CD4-positive, alpha-beta memory T cell (primary cell): ENCODE results near the gene MCM9. TPM values are rescaled to one million over a fixed set of nuclear protein-coding genes. Genes with fewer than 3 reads are reported as not detected.
A peak's percentile ranks its signal among the peaks of the same experiment; 100 is the strongest.

Source experiments
- CTCF ChIA-PET: fragments of 350-600 bp; sonication (Branson Sonifier 250); formaldehyde crosslinking; loops from one replicate; lab custom pipeline; 2021; ENCODE audit warnings: inconsistent platforms; ENCODE audit not compliant: partially characterized antibody; lab: Charles Lee
- POLR2A ChIA-PET: fragments of 350-600 bp; sonication (Branson Sonifier 250); formaldehyde crosslinking; loops from one replicate; lab custom pipeline; 2021; ENCODE audit not compliant: partially characterized antibody; lab: Charles Lee
- DNase-seq, 5 donors: peaks; one replicate each; pipeline versions ENCODE4 v3.0.0 to v3.0.0-alpha.2; 2020 to 2022; ENCODE audit warnings: mixed read lengths in 1 of 5
- H3K27ac ChIP-seq: one replicate; pipeline ENCODE4 v1.7.0; 2013; ENCODE audit warnings: low read depth, low read length
- H3K27me3 ChIP-seq: 2 replicates; pipeline ENCODE4 v1.7.0; 2013; ENCODE audit warnings: mild to moderate bottlenecking, low read length, moderate library complexity; ENCODE audit not compliant: insufficient read depth
- H3K36me3 ChIP-seq: 2 replicates; pipeline ENCODE4 v1.7.0; 2013; ENCODE audit warnings: mild to moderate bottlenecking, low read length, moderate library complexity; ENCODE audit not compliant: insufficient read depth
- H3K4me1 ChIP-seq: 2 replicates; pipeline ENCODE4 v1.7.0; 2013; ENCODE audit warnings: mild to moderate bottlenecking, low read length, moderate library complexity; ENCODE audit not compliant: insufficient read depth
- H3K4me3 ChIP-seq, 2 donors: one replicate each; pipeline ENCODE4 v1.7.0; 2013; ENCODE audit warnings: low read length in 2 of 2, mild to moderate bottlenecking in 1 of 2
- H3K9me3 ChIP-seq, 2 donors: one replicate each; pipeline ENCODE4 v1.7.0; 2013; ENCODE audit warnings: low read length in 2 of 2, control low read depth in 1 of 2; ENCODE audit not compliant: control insufficient read depth in 1 of 2
- H3K27ac Mint-ChIP-seq, 7 donors: one replicate each; pipeline ENCODE4 v1.8.0; 2020 to 2021; ENCODE audit warnings: mixed read lengths in 7 of 7, mild to moderate bottlenecking in 6 of 7, inconsistent platforms in 3 of 7, moderate library complexity in 3 of 7
- H3K27me3 Mint-ChIP-seq, 2 donors: one replicate each; pipeline ENCODE4 v1.8.0; 2020 to 2021; ENCODE audit warnings: mixed read lengths in 2 of 2
- H3K36me3 Mint-ChIP-seq, 2 donors: one replicate each; pipeline ENCODE4 v1.8.0; 2020 to 2021; ENCODE audit warnings: mixed read lengths in 2 of 2, inconsistent platforms in 1 of 2, mild to moderate bottlenecking in 1 of 2
- H3K4me1 Mint-ChIP-seq, 4 donors: one replicate each; pipeline ENCODE4 v1.8.0; 2020 to 2021; ENCODE audit warnings: mixed read lengths in 4 of 4, mild to moderate bottlenecking in 1 of 4
- H3K4me3 Mint-ChIP-seq, 8 donors: one replicate each; pipeline ENCODE4 v1.8.0; 2020 to 2021; ENCODE audit warnings: mixed read lengths in 8 of 8, mild to moderate bottlenecking in 7 of 8, moderate library complexity in 6 of 8, inconsistent platforms in 3 of 8
- H3K9me3 Mint-ChIP-seq, 8 donors: one replicate each; pipeline ENCODE4 v1.8.0; 2020 to 2021; ENCODE audit warnings: mixed read lengths in 8 of 8, mild to moderate bottlenecking in 5 of 8, inconsistent platforms in 3 of 8, moderate library complexity in 1 of 8
- intact Hi-C: fragments of 100-400 bp; cut with micrococcal nuclease; formaldehyde crosslinking; loops from one replicate; pipeline ENCODE4 v1.15.1; 2023
- polyA plus RNA-seq, 2 donors: library from polyadenylated mRNA; unstranded; fragments of 300-500 nt; fragmentation: Illumina TruSeq; gene quantifications; one replicate each; pipeline ENCODE4 v1.2.3, GENCODE V29; 2021
- total RNA-seq, 2 experiments: library from RNA; stranded (reverse); gene quantifications; one replicate each; pipeline ENCODE4 v1.2.3, GENCODE V29; 2021

The MCM9 gene
- total and polyA plus RNA-seq, 4 experiments from 2014 or later, result 11.2 to 36.6 (median 24.5) TPM

- Mint-ChIP-seq H3K4me3 (no peak overlapping the region), H3K27ac (peak overlapping the region in 1 of 7 donors; percentile 9), H3K9me3 (no peaks in the 10 kb centered on the region), H3K4me1 (peaks cover 21 to 33% (median 23%) of the 10 kb centered on the region in 4 donors), H3K36me3 (peaks cover 0 to 5% of the 10 kb centered on the region in 2 donors), H3K27me3 (no peaks in the 10 kb centered on the region)
- H3K4me1 ChIP-seq, result peaks cover 29% of the 10 kb centered on the region
- no peaks in the 10 kb centered on the region for H3K27me3 ChIP-seq
- H3K4me3 ChIP-seq, result no peak overlapping the region
- no peak for DNase-seq
- H3K36me3 ChIP-seq, result no peaks in the 10 kb centered on the region
- ChIA-PET CTCF (interaction anchor here (0.8 to 3.8 kb wide), 9 partner anchors 9 to 219 kb away, joined by 3 to 18 read pairs (median 3); no protein-coding TSS in a partner anchor), POLR2A (interaction anchor here (1.2 to 2.3 kb wide), 3 partner anchors 11 to 75 kb away, joined by 3 to 12 read pairs (median 3); no protein-coding TSS in a partner anchor)
- no peak overlapping the region for H3K27ac ChIP-seq
- no peaks in the 10 kb centered on the region for H3K9me3 ChIP-seq
- intact Hi-C loops, result no loop called here
Observed at GRCh38 chr6:118784641-118785164, 150.3 kb downstream of the MCM9 start.

GRCh38 chr6:118783931-118784550 lies 150.9 kb downstream of the MCM9 start:
- H3K36me3 ChIP-seq, result no peaks in the 10 kb centered on the region
- H3K36me3 Mint-ChIP-seq, result peaks cover 0 to 2% of the 10 kb centered on the region in 2 donors
- peaks cover 17 to 26% (median 19%) of the 10 kb centered on the region in 4 donors for H3K4me1 Mint-ChIP-seq
- H3K4me3 ChIP-seq, result no peak overlapping the region
- intact Hi-C loops, result no loop called here
- DNase-seq, result no peak
- H3K27ac Mint-ChIP-seq, result peak overlapping the region in 3 of 7 donors; percentile 9 to 61 (median 22)
- ChIA-PET POLR2A (interaction anchor here (0.7 to 2.3 kb wide), 3 partner anchors 12 to 111 kb away, joined by 3 to 12 read pairs (median 3); no protein-coding TSS in a partner anchor), CTCF (interaction anchor here (0.8 to 2.1 kb wide), 10 partner anchors 8 to 218 kb away, joined by 3 to 11 read pairs (median 3); no protein-coding TSS in a partner anchor)
- H3K9me3 ChIP-seq, result no peaks in the 10 kb centered on the region
- no peak overlapping the region for H3K27ac ChIP-seq
- no peak overlapping the region for H3K4me3 Mint-ChIP-seq
- no peaks in the 10 kb centered on the region for H3K9me3 Mint-ChIP-seq
- H3K4me1 ChIP-seq, result peaks cover 27% of the 10 kb centered on the region
- H3K27me3 Mint-ChIP-seq, result no peaks in the 10 kb centered on the region
- H3K27me3 ChIP-seq, result no peaks in the 10 kb centered on the region

GRCh38 chr6:118782651-118783050 lies 152.3 kb downstream of the MCM9 start:
- ChIA-PET CTCF (interaction anchor here (1.4 to 2.0 kb wide), 2 partner anchors 14 to 18 kb away, joined by 5 to 11 read pairs; no protein-coding TSS in a partner anchor), POLR2A (no interaction called here)
- no peaks in the 10 kb centered on the region for H3K36me3 ChIP-seq
- H3K27me3 Mint-ChIP-seq, result no peaks in the 10 kb centered on the region
- no peaks in the 10 kb centered on the region for H3K9me3 ChIP-seq
- H3K4me3 Mint-ChIP-seq, result no peak overlapping the region
- no peak overlapping the region for H3K27ac ChIP-seq
- no peak overlapping the region for H3K27ac Mint-ChIP-seq
- no peaks in the 10 kb centered on the region for H3K27me3 ChIP-seq
- H3K9me3 Mint-ChIP-seq, result no peaks in the 10 kb centered on the region
- no peak for DNase-seq
- peaks cover 9 to 24% (median 15%) of the 10 kb centered on the region in 4 donors for H3K4me1 Mint-ChIP-seq
- no peaks in the 10 kb centered on the region for H3K36me3 Mint-ChIP-seq
- peaks cover 19% of the 10 kb centered on the region for H3K4me1 ChIP-seq
- intact Hi-C loops, result no loop called here
- H3K4me3 ChIP-seq, result no peak overlapping the region

GRCh38 chr6:118781897-118782296 lies 153.1 kb downstream of the MCM9 start:
- Histone ChIP-seq H3K4me1 (peaks cover 19% of the 10 kb centered on the region), H3K9me3 (no peaks in the 10 kb centered on the region), H3K4me3 (no peak overlapping the region), H3K27me3 (no peaks in the 10 kb centered on the region), H3K36me3 (no peaks in the 10 kb centered on the region), H3K27ac (no peak overlapping the region)
- intact Hi-C loops, result no loop called here
- H3K27ac Mint-ChIP-seq, result peak overlapping the region in 1 of 7 donors; percentile 42
- ChIA-PET POLR2A (no interaction called here), CTCF (no interaction called here)
- H3K4me1 Mint-ChIP-seq, result peaks cover 12 to 24% (median 17%) of the 10 kb centered on the region in 4 donors
- H3K9me3 Mint-ChIP-seq, result no peaks in the 10 kb centered on the region
- H3K4me3 Mint-ChIP-seq, result no peak overlapping the region
- DNase-seq, result no peak
- no peaks in the 10 kb centered on the region for H3K36me3 Mint-ChIP-seq
- H3K27me3 Mint-ChIP-seq, result no peaks in the 10 kb centered on the region

GRCh38 chr6:118780668-118781067 lies 154.3 kb downstream of the MCM9 start:
- DNase-seq, result no peak
- H3K27ac Mint-ChIP-seq, result peak overlapping the region in 1 of 7 donors; percentile 32
- H3K9me3 ChIP-seq, result no peaks in the 10 kb centered on the region
- no peak overlapping the region for H3K27ac ChIP-seq
- peaks cover 21% of the 10 kb centered on the region for H3K4me1 ChIP-seq
- H3K27me3 ChIP-seq, result no peaks in the 10 kb centered on the region
- no peak overlapping the region for H3K4me3 Mint-ChIP-seq
- H3K36me3 Mint-ChIP-seq, result no peaks in the 10 kb centered on the region
- no peaks in the 10 kb centered on the region for H3K36me3 ChIP-seq
- H3K4me3 ChIP-seq, result no peak overlapping the region
- POLR2A ChIA-PET, result interaction anchor here (1.6 to 5.0 kb wide), 4 partner anchors 14 to 130 kb away, joined by 4 to 28 read pairs (median 7); partner anchors contain the start of gene CEP85L
- intact Hi-C loops, result no loop called here
- H3K9me3 Mint-ChIP-seq, result no peaks in the 10 kb centered on the region
- no peaks in the 10 kb centered on the region for H3K27me3 Mint-ChIP-seq
- CTCF ChIA-PET, result interaction anchor here (0.8 to 8.4 kb wide), 4 partner anchors 7 to 22 kb away, joined by 3 to 72 read pairs (median 35); no protein-coding TSS in a partner anchor
- H3K4me1 Mint-ChIP-seq, result peaks cover 18 to 26% (median 23%) of the 10 kb centered on the region in 4 donors

- Histone ChIP-seq H3K4me1 (peaks cover 21% of the 10 kb centered on the region), H3K9me3 (no peaks in the 10 kb centered on the region), H3K27me3 (no peaks in the 10 kb centered on the region), H3K36me3 (no peaks in the 10 kb centered on the region), H3K27ac (no peak overlapping the region), H3K4me3 (no peak overlapping the region)
- Mint-ChIP-seq H3K4me3 (peak overlapping the region in 6 of 8 donors; percentile 2 to 71 (median 50)), H3K27ac (peak overlapping the region; percentile 16 to 90 (median 74)), H3K4me1 (peaks cover 17 to 26% (median 21%) of the 10 kb centered on the region in 4 donors), H3K36me3 (no peaks in the 10 kb centered on the region), H3K9me3 (no peaks in the 10 kb centered on the region), H3K27me3 (no peaks in the 10 kb centered on the region)
- CTCF ChIA-PET, result interaction anchor here (0.7 to 8.4 kb wide), 26 partner anchors 7 to 333 kb away, joined by 3 to 72 read pairs (median 4); no protein-coding TSS in a partner anchor
- intact Hi-C loops, result loop anchor here (1.0 to 2.0 kb wide), 7 partner anchors 19 to 493 kb away; partner anchors contain the start of gene CEP85L
- peak; percentile 63 to 73 (median 71) for DNase-seq
- POLR2A ChIA-PET, result interaction anchor here (0.9 to 5.0 kb wide), 7 partner anchors 20 to 218 kb away, joined by 3 to 28 read pairs (median 4); no protein-coding TSS in a partner anchor
Observed at GRCh38 chr6:118776607-118777549, 158.1 kb downstream of the MCM9 start.
